Pulmonary artery endothelial cell (primary cell): ENCODE data around the gene UBE2C. TPM values are rescaled to one million over a fixed set of nuclear protein-coding genes. Genes with fewer than 3 reads are reported as not detected.

ENCODE experiments used
- DNase-seq: peaks from one replicate; pipeline ENCODE4 v3.0.0-alpha.2; 2011; ENCODE audit warnings: low read depth, low spot score
- total RNA-seq: library from RNA; depleted of rRNA; stranded (reverse); fragments of >200 nt; gene quantifications from 2 replicates; pipeline ENCODE4 v1.2.3, GENCODE V29; 2014

The UBE2C gene
- total RNA-seq, 1 donor from 2014 or later = 24.6 TPM

DNA sequence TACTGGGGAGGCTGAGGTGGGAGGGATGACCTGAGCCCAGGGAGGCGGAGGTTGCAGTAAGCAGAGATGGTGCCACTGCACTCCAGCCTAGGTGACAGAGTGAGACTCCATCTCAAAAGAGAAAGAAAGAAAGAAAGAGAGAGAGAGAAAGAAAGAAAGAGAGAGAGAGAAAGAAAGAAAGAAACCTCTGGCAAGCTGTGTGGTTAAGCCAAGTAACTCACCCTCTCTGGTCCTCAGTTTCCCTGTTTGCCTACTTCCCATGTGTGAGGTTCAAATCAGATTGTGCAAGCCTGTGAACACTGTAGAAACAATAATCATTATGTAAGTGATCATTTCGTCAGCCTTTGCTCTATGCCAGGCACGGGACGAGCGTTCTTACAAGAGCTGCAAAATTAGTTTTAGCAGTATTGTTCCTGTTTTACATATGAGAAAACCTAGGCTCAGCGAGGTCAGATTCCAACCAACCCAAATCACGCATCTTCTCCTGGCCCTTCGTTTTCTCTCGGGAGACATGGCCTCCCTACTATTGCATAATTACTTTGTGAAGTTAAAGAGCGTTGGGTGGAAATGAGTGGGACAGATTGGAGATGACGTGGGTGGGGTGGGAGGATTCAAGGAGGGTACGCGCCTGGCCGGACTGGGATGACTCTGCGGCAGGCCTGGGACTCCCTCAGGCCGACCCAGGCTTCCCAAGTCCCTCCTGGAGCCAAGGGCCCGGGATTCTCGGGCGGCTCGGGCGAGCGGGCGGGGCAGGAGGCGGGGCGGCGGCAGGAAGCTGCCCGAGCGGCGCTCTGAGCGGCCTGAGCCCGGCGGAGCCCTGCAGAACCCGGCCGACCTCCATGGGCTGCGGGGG, 20.8 kb downstream of the UBE2C start, which contains the start of gene SNX21:
Gene SNX21, plus strand, starts transcription at position 770 of the 853 bp plus-strand sequence. CDS start 121 bp downstream, outside the sequence.
- DNase-seq = peak; percentile 57

- no peak for DNase-seq
These were observed 21.7 kb downstream of the UBE2C start for GRCh38 chr20:45833883-45834796.

GRCh38 chr20:45834797-45835161, 22.3 kb downstream of the UBE2C start:
- no peak for DNase-seq

DNA sequence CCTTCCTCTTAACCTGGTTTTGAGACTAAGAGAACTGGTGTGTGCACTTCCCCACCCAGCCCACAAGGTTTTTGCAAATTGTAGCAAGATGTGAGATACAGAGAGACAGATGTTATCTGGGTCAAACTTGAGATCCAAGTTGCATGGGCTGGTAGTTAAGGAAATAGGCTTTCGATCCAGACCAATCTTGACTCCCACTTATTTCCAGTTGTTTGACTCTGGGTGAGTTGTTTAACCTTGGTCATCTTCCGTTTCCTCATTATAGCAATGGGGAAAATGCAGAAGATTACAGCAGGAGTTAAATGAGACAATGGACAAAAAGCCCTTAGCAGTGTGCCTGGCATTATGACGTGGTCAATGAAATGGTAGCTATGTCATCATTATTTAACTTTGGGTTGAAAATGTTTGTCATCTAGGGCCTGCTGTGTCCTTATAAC, 22.9 kb downstream of the UBE2C start:
- DNase-seq = no peak

- DNase-seq = no peak
These were observed 23.4 kb downstream of the UBE2C start for GRCh38 chr20:45835825-45836224.

DNA sequence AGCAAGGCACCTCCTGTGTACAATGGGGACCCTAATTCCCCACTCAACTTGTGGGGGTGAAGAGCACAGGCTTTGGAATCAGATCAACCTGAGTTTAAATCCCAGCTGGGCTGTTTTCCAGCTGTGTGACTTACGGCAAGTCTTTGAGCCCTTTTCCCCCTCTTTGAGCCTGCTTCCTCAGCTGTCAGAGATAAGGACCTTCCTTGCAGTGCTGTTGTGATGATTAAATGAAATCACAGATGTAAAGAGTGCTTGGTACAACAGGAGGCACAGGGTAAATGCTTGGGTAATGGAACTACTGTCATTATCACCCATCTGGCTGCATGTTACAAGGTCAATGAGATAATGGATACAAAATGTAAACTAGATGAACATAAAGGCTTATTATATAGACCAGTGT, 24.4 kb downstream of the UBE2C start:
- DNase-seq = peak; percentile 40

- DNase-seq = no peak
These were observed 28.3 kb downstream of the UBE2C start for GRCh38 chr20:45840700-45841198.

DNA sequence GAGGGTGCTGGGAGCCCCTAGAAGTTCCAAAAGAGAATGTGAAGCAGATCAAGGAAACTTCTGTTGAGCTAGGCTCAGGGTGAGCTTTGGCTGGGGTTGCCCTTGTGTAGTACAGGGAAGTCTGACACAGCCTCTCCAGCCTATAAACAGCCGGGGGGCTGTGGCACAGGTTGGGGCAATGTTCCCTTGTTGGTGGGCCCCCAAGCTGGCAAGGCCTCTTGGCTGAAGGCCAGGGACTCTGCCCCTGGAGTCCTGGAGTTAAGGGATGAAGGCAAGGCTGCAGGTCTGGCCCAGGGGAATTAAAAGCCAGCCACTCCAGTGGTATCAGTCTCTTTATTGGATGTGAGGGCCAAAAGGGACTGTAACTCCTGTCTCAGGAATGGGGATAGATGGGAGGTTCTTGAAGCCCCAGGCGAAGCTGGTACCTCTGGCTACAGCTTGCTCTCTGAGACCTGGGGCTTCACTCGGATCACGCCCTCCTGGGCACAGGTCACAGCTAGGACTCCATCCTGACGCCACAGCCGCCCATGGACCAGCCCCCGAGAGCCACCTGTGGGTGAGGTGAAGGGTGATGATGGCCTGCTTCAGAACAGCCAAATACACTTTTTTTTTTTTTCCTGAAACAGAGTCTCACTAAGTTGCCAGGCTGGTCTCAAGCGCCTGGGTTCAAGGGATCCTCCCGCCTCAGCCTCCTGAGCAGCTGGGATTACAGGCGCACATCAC, 29.1 kb downstream of the UBE2C start:
- no peak for DNase-seq

GRCh38 chr20:45842169-45842812, 29.8 kb downstream of the UBE2C start:
- DNase-seq = no peak

DNA sequence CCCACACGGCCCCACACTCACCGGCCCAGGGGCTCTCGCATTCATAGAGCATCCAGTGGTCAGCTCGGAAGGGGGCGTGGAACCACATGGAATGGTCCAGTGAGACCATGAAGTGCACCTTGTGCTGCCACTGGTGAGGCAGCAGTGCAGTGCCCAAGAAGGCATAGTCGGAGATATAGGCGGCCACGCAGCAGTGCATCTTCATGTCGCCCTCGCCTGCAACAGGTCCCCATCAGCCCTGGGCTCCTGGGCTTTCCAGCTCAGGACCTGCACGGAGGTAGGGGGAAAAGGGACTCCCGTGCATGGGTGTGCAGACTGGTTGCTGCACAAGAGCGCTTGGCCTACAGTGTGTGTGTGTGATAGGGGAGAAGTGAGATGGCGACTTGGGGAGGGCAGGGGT, 31.1 kb downstream of the UBE2C start:
- no peak for DNase-seq

DNA sequence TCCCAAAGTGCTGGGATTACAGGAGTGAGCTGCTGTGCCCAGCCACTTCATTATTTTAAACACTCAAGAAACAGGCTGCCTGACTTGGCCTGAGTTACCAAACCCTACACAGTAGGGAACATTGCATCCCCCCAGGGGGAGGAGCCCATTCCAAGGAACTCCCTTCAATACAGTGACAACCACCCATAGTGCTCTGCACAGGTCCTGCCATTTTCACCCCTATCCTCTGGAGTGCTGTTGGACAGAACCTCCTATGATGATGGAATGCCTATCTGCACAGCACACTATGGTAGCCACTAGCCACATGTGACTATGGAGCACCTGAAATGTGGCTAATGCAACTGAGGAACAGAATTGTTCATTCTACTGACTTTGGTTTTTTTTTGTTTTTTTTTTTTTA, 33.0 kb downstream of the UBE2C start:
- DNase-seq = no peak

GRCh38 chr20:45848421-45848820, 36.0 kb downstream of the UBE2C start:
- DNase-seq = no peak

DNA sequence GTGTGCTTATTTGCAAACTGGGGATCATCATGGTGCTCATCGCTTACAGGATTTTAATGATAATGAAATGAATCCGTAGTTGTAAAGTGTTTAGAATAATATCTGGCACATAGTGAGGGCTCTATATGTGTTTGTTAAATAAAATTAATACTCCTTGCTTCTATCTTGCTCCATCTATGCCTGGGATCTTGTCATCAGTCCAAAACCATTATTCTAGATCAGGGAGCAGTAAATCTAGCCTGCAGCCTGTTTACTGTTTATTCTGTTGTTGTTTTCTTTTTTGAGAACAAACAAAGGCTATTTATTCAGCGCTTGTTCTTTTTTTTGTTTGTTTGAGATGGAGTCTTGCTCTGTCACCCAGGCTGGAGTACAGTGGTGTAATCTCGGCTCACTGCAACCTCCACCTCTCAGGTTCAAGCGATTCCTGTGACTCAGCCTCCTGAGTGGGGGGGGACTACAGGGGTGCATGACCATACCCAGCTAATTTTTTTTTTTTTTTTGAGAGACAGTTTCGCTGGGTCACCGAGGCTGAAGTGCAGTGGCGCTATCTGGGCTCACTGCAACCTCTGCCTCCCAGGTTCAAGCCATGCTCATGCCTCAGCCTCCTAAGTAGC, 36.6 kb downstream of the UBE2C start:
- no peak for DNase-seq

- no peak for DNase-seq
These were observed 37.8 kb downstream of the UBE2C start for GRCh38 chr20:45850238-45850637.

GRCh38 chr20:45850926-45851325, 38.5 kb downstream of the UBE2C start:
- no peak for DNase-seq

- no peak for DNase-seq
These were observed 39.1 kb downstream of the UBE2C start for GRCh38 chr20:45851501-45851900.

DNA sequence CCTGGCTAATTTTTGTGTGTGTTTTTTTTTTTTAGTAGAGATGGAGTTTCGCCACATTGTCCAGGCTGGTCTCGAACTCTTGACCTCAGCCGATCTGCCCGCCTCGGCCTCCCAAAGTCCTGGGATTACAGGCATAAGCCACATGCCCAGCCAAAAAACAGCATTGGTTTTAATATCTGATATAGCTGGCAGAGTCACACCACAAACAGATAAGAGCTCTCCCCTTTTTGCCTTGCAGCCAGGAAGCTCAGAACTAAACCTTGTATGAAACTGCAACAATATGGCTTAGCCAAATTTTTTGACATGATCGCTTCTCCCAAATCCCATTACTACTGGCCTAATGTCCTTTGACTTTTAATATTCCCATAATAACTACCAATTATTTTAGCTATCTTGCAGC, 39.9 kb downstream of the UBE2C start:
- no peak for DNase-seq

DNA sequence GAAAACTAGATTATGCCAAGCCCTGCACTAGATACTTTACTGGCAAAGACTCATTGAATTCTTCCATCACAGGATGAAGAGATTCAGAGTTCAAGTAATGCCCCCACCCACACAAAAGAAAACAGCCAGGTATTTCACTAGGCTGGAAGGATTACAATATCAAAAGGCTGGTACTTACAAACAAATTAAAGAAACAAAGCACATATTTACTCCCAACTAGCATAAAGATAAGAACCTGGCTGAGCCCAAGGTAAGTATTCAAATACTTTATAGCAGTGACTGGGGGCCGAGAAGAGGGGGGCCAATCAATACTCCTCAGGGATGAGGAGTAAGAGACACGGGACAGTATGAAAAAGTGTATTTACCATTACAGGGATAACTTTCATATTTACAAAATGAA, 41.0 kb downstream of the UBE2C start:
- DNase-seq = no peak

- peak; percentile 100 for DNase-seq
These were observed 44.9 kb downstream of the UBE2C start, which contains the start of the genes ACOT8 and ZSWIM3 for GRCh38 chr20:45857114-45857881. TSS of gene ACOT8 (minus strand) at chr20:45857392. CDS start at chr20:45857315, 77 bp downstream. TSS of gene ZSWIM3 (plus strand) at chr20:45857614. CDS start at chr20:45857826, 212 bp downstream.

- no peak for DNase-seq
These were observed 45.4 kb downstream of the UBE2C start for GRCh38 chr20:45857882-45858216.
